Measurements from ENCODE around the gene ISCA2. TPM values are rescaled to one million over a fixed set of nuclear protein-coding genes. Genes with fewer than 3 reads are reported as not detected.

ISCA2 gene
- total and polyA plus RNA-seq, 2 donors (not counting 1 experiment from before 2014, with no cell fraction given), result 11.7 to 32.1 TPM

DNA sequence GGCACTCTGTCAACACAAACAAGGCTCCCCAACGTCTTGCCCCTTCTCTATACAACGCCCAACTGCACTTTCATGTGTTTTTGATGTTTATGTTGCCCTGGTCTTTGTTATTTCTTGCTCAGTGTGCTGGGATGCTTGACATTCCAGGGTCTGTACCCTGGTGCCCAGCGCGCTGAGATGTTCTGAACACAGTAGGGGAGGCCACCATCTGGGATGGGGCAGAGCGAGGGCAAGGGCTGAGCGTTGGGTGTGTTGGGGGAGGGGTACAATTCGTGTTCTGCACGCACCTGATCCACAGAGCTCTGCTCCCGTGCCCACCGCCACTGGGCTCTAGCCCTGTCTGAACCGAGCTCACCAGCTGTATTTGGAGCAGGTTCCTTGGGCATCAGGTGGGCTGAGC, 52.9 kb downstream of the ISCA2 start:
- TF ChIP-seq EZH2 (IDR thresholded peaks at IDR 0.05; ENCODE audit: low read length, missing control alignments), result no peak
- TF ChIP-seq, protein P1, sequence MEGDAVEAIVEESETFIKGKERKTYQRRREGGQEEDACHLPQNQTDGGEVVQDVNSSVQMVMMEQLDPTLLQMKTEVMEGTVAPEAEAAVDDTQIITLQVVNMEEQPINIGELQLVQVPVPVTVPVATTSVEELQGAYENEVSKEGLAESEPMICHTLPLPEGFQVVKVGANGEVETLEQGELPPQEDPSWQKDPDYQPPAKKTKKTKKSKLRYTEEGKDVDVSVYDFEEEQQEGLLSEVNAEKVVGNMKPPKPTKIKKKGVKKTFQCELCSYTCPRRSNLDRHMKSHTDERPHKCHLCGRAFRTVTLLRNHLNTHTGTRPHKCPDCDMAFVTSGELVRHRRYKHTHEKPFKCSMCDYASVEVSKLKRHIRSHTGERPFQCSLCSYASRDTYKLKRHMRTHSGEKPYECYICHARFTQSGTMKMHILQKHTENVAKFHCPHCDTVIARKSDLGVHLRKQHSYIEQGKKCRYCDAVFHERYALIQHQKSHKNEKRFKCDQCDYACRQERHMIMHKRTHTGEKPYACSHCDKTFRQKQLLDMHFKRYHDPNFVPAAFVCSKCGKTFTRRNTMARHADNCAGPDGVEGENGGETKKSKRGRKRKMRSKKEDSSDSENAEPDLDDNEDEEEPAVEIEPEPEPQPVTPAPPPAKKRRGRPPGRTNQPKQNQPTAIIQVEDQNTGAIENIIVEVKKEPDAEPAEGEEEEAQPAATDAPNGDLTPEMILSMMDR (conservative IDR thresholded peaks at IDR 0.05 in 1 of 2, IDR thresholded peaks at IDR 0.05 in 1 of 2; ENCODE audit: low read depth in 1 of 2, low read length in 2 of 2), result no peak
- no peaks in the 10 kb centered on the region for H4K20me1 ChIP-seq (ENCODE audit: control insufficient read depth, extremely low read depth, insufficient read depth, low read length)
- peaks cover under 1% of the 10 kb centered on the region for H3K79me2 ChIP-seq (ENCODE audit: control insufficient read depth, insufficient read depth, low read length)
- peaks cover 24% of the 10 kb centered on the region for H3K4me1 ChIP-seq (ENCODE audit: control insufficient read depth, extremely low read depth, insufficient read depth, low read length)
- no peaks in the 10 kb centered on the region for H3K27me3 ChIP-seq (ENCODE audit: control insufficient read depth, insufficient read depth, low read length)
- DNase-seq (ENCODE audit: low read depth in 2 of 2), result no peak
- H2AFZ ChIP-seq (ENCODE audit: low read length), result no peak overlapping the region
- no peaks in the 10 kb centered on the region for H3K9me3 ChIP-seq (ENCODE audit: control insufficient read depth, insufficient read depth, low read depth, low read length)
- peaks cover 40% of the 10 kb centered on the region for H3K36me3 ChIP-seq (ENCODE audit: control insufficient read depth, insufficient read depth, low read length)
- no peak overlapping the region for H3K9ac ChIP-seq (ENCODE audit: insufficient read depth, low read length)
- no peak overlapping the region for H3K27ac ChIP-seq (ENCODE audit: insufficient read depth, low read length)
- H3K4me2 ChIP-seq (ENCODE audit: extremely low read depth, insufficient read depth, low read length), result no peak overlapping the region
- H3K4me3 ChIP-seq (replicated peaks in 1 of 4; ENCODE audit: control extremely low read depth in 1 of 4, insufficient read depth in 1 of 4, low read depth in 3 of 4, low read length in 4 of 4), result no peak overlapping the region

Other genes with a start within 250 kb of the ISCA2 start
- gene ABCD4, start 190.8 kb upstream of the ISCA2 start, total RNA-seq, result 26.2 and 26.9 TPM in 2 replicates
- 10.5 and 12.6 TPM in 2 replicates for gene ABCD4, start 190.8 kb upstream of the ISCA2 start, polyA plus RNA-seq
- not detected in 2 replicates for gene VRTN, start 145.3 kb upstream of the ISCA2 start, total RNA-seq
- gene VRTN, start 145.3 kb upstream of the ISCA2 start, polyA plus RNA-seq, result not detected in 2 replicates
- not detected in 2 replicates for gene SYNDIG1L, start 67.6 kb upstream of the ISCA2 start, total RNA-seq
- not detected in 2 replicates for gene SYNDIG1L, start 67.6 kb upstream of the ISCA2 start, polyA plus RNA-seq
- gene NPC2, start 460 bp upstream of the ISCA2 start, total RNA-seq, result 238 and 363 TPM in 2 replicates
- gene NPC2, start 460 bp upstream of the ISCA2 start, polyA plus RNA-seq, result 275 and 299 TPM in 2 replicates
- 243 and 514 TPM in 2 replicates for gene LTBP2, start 118.5 kb downstream of the ISCA2 start, total RNA-seq
- gene LTBP2, start 118.5 kb downstream of the ISCA2 start, polyA plus RNA-seq, result 108 and 112 TPM in 2 replicates
- 23.4 and 28.2 TPM in 2 replicates for gene AREL1, start 219.3 kb downstream of the ISCA2 start, total RNA-seq
- gene AREL1, start 219.3 kb downstream of the ISCA2 start, polyA plus RNA-seq, result 36.5 and 40.8 TPM in 2 replicates
- gene FCF1, start 219.4 kb downstream of the ISCA2 start, total RNA-seq, result 26.7 and 29.2 TPM in 2 replicates
- gene FCF1, start 219.4 kb downstream of the ISCA2 start, polyA plus RNA-seq, result 57.8 and 67.2 TPM in 2 replicates